Neural progenitor cell (in vitro differentiated cells): ENCODE data around the gene GABBR1.

Experiments used
- EZH2 ChIP-seq: fragments of 200-600 bp; sonication (generic); IDR thresholded peaks from 2 replicates; pipeline ENCODE4 v1.6.1; 2017; ENCODE audit warnings: antibody characterized with exemption, mild to moderate bottlenecking, moderate library complexity
- EZH2phosphoT487 ChIP-seq: fragments of 200-600 bp; sonication (generic); IDR thresholded peaks from 2 replicates; pipeline ENCODE4 v1.6.1; 2017; ENCODE audit warnings: antibody characterized with exemption
- TF ChIP-seq, protein P1 (sequence below): fragments of 200-600 bp; sonication (generic); IDR thresholded peaks from 2 replicates; pipeline ENCODE4 v1.5.1; 2017; ENCODE audit warnings: antibody characterized with exemption, mild to moderate bottlenecking

DNA sequence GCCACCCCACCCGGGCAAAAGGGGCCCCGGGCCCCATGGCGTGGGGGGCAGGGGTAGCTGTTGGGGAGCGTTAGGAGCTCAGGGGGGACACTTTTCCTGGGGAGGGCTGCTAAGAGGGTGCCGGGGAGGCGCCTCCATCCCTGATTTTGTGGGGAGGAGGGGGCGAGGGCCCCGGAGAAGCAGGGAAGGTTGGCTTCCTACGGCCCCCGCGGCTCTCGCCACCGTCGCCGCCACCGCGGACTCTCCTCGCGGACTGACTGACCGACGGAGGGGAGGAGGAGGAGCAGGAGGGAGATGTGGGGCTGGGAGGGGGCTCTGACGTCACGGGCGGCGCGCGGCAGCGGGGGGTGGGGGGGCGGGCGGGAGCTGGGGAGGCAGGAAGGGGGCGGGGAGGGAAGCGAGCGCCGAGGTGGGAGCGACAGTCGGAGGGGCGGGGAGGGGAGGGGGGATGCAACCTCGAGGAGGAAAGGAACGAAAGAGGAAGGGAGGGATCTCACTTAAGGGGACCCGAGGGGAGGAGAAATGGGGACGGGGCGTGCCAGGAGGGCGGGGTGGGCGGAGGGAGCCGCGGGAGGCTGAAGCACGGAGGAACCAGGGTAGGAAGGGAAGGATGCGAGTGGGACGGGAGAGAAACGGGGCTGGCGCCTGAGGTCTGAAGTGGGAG lies 5.1 kb downstream of the GABBR1 start:
- TF ChIP-seq EZH2phosphoT487 (no peak), EZH2 (no peak)
- TF ChIP-seq, protein P1, sequence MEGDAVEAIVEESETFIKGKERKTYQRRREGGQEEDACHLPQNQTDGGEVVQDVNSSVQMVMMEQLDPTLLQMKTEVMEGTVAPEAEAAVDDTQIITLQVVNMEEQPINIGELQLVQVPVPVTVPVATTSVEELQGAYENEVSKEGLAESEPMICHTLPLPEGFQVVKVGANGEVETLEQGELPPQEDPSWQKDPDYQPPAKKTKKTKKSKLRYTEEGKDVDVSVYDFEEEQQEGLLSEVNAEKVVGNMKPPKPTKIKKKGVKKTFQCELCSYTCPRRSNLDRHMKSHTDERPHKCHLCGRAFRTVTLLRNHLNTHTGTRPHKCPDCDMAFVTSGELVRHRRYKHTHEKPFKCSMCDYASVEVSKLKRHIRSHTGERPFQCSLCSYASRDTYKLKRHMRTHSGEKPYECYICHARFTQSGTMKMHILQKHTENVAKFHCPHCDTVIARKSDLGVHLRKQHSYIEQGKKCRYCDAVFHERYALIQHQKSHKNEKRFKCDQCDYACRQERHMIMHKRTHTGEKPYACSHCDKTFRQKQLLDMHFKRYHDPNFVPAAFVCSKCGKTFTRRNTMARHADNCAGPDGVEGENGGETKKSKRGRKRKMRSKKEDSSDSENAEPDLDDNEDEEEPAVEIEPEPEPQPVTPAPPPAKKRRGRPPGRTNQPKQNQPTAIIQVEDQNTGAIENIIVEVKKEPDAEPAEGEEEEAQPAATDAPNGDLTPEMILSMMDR: no peak
